NCI-H128 (cell line): ENCODE measurements around the gene MATK.
A peak's percentile ranks its signal among the peaks of the same experiment; 100 is the strongest.
"Not testable (repeated sequence)": the region's sequence is repeated elsewhere in the genome, so short reads cannot be mapped to it uniquely, and the experiment has no call there.

Source experiments
- DNase-seq: peaks from one replicate; lab custom pipeline; 2025; ENCODE audit not compliant: unreplicated experiment; lab: John Stamatoyannopoulos, UW

Gene MATK

DNA sequence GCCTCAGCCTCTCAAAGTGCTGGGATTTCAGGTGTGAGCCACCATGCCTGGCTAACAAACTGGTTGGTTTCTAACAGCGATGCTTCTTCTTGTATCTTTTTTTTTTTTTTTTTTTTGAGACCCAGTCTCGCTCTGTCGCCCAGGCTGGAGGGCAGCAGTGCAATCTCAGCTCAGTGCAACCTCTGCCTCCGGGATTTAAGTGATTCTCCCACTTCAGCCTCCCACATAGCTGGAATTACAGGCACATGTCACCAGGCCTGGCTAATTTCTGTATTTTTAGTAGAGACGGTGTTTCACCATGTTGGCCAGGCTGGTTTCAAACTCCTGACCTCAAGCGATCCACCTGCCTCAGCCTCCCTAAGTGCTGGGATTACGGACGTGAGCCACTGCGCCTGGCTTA, 30.0 kb upstream of the MATK start:
- not testable (repeated sequence) for DNase-seq

DNA sequence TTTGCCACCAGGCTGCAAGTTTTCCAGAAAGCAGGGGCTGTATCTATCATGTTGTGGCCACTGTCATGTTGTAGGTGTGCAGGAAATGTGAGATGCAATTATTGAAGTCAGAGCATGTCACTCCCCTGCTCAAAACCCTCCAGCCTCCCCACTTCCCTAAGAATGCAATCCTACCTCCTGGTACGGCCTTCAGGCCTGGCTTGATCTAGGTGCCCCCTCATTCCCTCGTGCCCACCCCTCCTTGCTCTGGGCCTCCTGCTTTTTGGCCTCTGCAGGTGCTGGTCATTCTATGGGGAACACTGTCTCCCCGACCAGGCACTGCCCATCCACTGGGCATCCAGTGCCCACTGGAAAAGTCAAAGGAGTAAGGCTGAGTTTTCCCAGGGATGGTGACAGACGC, 28.5 kb upstream of the MATK start:
- no peak for DNase-seq

DNA sequence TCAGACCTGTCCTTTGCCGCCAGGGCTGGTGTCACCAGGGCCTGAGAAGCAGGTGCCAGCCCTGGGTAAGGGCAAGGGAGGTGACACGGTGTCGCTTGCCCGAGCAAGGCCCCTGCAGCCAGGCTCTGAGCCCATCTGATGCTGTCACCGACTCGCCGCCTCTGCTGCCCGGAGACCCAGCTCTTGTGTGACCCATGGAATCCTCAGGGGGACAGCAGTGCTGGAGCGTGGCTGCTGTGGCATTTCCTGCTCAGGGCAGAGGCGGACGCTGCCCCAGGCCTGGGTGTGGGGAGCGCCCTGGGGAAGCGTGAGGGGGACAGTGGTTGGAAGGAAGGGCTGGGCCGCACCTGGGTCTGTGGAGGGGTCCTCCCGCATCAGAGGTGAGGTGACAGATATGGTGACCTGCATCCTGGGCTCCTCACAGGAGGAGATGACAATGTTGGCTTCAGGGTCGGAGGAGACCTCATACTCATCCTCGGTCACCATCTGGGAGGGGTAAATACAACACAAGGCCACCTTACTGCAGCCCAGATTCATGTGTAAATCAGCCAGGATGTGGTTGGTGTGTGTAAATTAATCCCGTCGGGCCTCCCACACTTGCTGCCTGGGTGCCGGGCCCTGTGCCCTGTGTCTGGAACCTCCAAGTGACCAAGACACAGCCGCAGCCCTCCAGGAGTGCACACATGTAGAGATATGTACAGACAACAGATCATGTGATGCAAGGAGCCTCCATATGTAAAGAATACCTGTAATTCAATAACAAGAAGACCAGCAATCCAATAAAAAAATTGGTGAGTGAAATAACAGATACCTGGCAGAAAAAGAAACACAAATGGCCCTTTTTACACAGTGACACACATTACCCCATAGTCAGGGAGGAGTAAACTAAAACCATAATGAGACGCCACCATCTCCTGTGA, 27.6 kb upstream of the MATK start:
- no peak for DNase-seq

DNA sequence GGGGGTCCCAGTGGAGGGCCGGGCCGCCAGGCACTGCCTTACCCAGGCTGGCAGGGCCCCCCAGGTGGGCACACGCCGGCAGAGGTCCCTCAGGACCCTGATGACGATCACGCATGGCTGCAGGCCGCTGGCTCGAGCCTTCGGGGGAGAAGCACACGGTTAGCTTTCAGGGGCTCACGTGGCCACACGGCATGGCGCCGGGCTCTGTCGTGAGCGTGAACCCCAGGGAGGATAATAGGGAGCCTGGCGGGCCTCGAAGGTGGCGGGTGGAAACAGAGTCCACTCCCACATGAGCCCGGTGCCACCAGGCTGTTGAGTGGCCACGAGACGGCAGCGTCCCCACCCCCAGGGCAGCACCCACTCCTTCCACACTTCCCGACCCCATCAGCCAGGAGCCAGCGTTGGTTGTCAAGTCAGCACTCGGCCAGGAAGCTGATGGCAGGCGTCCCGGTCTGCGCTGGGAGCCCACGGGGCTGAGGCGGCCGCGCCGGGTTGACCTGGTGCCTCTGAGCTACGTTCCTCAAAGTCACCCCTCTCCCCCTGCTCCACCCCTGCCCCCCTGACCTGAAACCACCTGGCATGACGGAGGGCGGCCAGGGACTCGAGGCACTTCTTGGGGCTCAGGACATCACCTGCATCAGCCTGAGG, 24.7 kb upstream of the MATK start:
- DNase-seq: no peak

DNA sequence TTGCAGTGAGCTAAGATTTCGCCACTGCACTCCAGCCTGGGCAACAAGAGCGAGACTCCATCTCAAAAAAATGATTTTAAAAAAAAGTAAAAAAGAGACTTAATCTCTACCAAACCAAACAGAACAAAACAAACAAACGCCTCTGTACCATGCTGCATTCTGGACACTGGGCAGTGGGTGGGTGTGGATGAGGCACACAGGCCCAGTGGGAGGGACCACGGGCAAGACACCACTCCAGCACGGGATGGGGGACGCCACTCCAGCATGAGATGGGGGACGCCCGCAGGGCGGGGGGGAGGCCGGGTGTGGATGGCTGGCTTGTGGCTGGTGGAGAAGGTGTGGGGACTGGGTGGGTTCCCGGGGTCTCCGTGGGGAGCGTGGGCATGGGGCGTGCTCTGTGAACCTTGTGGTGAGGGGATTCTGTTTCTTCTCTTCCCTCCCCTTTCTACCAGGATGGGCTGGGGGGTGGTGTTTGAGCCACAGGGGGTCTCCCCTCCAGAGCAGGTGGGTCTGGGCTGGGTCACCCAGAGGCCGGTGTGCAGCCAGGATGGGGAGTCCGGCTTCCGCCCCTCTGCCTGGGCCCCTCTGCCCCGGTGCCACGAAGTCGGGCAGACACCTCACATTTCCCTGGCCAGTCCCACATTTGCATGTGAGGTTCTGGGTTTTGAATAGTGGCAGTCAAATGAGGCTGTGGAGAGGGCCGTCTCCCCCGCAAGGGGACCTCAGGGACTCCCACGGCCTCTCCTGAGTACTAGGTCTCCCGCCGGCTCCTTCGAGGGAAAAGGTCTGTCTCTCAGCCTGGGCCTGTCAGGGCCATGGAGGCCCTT, 23.9 kb upstream of the MATK start:
- no peak for DNase-seq

DNA sequence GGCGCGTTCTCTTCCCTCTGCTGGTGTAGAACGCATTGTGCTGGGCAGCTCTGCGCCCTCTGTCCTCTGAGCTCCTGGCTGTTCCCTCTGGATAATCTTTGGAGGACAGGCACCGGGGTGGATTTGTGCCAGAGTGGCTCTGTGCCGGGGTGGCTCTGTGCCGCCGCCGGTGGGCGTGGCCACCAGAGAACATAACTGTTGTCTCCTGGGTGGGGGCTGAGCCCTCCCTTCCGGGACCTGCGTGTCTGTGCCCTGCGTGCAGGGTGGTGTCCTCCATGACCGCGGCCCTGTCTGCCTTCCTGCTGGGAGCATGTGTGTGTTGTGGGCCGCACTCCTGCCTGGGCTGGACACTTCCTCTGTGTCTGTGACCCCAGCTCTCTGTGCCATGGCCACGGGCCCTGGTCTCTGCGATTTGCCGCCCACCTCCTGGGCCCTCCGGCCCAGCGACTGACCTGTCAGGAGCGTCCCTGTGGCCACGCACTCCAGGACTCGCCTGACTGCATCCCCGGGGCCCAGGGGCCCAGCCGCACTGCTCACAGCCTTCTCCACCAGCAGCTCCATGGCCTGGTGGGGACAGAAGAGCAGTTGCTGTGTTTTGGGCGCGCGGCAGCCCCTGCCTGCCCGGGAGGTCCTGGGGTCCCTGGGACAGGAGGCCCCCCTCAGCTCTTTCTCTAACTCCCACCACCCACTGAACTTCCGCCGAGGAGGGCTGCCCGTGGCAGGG, 22.4 kb upstream of the MATK start:
- no peak for DNase-seq

DNA sequence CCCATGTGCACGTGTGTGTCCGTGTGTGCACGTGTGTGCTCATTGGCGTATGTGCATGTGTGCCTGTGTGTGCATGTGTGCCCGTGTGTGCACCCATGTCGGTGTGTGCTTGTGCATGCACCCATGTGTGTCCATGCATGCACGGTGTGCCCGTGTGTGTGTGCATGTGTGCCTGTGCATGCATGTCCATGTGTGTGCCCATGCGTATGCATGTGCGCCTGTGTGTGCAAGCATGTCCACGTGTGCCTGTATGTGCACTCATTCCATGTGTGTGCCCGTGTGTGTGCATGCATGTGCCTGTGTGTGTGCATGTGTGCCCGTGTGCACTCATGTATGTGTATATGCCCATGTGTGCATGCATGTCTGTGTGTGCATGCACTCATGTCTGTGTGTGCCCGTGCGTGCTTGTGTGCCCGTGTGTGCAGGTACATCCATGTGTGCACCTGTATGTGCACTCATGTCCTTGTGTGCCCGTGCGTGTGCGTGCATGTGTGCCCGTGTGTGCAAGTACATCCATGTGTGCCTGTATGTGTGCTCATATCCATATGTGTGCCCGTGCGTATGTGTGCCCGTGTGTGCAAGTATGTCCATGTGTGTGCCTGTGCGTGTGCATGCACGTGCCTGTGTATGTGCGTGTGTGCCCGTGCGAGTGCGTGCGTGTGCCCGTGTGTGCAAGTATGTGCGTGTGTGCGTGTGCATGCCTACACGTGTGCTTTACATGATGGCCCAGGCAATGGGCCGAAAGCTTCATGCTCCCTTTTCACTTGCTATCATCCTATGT, 21.6 kb upstream of the MATK start:
- DNase-seq: no peak

DNA sequence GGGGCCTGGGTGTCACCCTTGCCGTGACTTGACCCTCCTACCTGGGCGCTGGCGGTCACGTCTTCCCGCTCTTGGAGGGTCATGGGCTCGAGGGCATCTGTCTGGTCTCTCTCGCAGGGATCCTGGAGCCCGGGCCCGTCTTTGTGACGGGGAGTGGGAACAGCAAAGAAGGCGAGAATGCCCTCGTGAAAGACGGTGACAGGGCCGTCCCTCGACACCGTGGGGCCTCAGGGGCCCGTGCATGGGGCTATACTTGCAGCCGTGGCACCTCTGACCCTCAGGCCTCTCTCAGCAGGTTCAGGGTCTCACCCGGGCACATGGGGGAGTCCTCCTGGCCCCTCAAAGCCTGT, 20.9 kb upstream of the MATK start:
- DNase-seq: no peak

DNA sequence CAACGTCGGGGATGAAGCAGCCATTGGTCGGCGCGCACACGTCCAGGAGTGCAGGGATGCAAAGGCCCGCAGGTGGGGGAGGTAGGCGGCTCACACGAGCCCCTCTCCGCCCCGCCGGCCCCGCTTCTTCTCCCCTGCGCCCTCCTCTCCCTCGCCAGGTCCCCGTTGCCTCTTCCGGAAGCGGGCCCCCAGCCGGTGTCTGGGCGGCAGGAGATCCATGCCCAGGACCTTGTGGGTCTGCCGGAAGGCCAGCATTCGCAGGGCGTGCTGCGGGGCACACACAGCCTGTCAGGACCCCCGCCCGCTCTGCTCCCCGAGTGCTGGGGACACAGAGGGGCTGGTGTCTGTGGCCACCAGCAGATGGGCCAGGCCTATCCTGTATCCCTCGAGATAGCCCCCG, 19.7 kb upstream of the MATK start:
- DNase-seq: no peak

DNA sequence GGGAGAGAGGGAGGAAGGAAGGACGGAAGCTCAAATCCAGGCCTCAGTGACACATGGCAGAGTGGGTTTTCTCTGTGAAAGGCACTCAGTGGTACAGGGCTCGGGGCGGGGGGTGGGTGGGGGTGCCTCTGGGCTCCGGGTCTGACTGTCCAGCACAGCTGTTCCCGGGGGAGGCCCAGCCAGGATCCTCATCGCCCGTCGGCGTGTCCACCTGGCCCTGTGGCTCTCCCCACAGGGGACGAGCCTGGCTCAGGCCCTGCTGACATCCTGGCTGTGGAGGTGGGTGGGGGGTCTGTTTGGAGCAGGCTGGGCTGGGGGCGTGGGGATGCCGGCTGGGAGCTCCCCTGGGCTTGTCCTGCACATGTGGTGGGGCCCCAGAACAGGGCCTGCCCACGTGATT, 18.2 kb upstream of the MATK start:
- no peak for DNase-seq

DNA sequence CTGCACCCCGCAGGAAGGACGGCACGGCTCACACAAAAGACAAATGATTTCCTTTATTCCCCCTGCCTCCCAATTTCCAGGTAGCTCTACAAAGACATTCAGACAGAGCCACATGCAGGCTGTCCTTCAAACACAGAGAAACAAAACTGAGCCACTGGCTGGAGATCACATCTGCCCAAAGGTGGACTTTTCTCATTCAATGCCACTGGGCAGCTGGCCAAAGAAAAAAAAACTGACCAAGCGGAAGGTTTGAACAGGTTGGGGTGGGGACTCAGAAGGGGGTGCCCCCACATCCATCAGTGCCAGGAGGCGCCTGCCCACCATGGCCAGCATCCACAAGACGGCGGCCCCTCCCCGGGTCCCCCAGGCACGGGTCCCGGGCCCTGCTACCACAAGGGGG, 17.8 kb upstream of the MATK start:
- no peak for DNase-seq

DNA sequence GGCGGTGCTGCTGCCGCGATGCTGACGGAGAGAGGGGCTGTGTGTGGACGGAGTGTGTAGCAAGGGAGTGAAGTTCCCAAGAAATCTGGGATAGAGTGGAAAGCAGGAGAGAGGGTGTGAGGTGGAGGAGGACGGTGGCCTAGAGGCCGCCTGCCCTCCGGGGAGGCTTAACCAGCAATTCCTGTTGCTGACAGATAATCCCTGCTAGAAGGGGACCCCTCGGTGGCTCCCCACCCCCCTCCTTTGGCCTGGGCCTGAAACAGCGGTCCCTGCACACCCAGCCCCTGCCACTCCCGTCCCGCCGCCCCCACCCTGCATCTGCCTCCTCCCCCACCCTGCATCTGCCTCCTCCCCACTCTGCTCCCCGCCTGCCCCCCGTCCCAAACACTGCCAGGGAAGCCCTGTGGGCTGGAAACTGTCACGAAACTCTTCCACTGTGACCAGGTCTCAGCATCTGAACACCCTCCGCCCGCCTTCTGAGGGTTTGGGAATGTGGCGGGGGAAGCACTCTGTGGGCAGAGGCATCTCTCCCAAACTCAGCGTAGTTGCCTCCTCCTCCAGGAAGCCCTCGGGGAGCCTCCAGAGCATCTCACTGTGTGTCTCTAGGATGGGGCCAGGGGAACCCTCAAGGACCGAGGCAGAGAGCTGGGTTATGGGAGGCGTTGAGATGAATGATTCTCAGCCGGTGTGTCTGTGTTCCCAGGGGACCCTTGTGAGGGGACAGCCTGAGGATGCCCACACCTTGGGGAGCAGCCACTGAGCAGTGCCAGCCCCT, 17.1 kb upstream of the MATK start:
- DNase-seq: no peak

DNA sequence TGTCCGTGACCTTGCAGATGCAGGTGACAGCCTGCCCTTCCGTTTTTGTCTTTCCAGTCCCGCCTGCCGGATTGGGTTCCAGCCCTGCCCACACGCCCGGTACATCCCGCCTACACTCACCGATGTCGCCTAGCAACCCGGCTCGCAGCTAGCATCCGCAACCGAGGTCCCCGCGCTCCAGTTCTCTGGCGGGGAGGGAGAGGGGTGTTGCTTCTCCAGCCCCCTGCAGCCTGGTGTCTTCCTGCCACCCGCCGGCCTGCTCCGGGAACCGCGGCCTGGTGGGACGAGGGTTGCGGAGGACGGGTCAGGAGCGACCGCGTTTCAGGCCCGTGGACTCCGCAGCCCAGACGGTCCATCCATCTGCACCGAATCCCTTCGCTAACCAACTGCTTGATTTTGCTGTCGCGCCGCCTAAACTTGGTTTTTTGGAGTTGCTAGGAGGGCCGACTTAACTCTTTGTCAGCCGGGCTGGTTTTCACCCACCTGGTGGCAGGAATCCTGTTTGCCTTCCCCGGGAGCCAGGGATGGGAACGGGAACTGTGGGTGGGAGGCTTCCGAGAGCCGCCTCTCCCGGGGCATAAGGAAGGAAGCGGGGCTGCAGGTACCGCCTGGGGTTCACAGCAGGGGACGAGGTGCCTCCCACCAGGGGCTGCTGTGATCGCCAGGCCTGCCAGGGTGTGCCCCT, 15.4 kb upstream of the MATK start:
- peak; percentile 43 for DNase-seq

DNA sequence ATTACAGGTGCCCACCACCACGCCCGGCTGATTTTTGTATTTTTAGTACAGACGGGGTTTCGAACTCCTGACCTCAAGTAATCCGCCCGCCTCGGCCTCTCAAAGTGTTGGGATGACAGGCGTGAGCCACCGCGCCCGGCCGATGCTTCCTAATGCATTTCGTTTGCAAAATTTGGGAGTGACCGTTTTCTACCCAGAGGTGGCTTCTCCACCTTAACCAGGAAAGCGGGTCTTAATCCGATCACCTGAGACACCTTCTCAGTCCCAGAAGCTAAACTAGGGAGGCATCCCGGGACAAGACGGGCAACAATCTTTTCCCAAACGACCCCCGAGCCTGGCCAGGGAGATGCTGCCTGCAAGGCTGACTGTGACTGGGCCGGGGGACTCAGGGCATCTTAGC, 14.8 kb upstream of the MATK start:
- no peak for DNase-seq

DNA sequence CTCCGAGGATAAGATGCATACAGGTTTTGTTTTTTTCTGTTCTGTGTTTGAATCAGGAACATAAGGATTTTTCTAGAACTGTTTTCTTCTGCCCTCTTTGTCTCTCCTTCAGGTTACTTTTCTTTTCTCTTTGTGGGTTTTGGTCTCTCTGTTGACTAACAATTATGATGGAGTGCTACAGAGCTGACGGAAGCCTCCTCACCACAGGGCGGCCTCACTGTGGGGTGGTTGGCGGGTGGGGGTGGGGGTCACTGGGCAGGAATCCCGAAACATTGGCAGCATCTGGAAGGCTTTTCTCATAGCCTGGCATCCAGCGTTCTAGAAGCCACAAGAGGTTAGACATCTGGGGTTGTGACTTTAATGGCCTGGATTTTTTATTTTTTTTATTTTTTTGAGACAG, 12.0 kb upstream of the MATK start:
- DNase-seq: no peak

DNA sequence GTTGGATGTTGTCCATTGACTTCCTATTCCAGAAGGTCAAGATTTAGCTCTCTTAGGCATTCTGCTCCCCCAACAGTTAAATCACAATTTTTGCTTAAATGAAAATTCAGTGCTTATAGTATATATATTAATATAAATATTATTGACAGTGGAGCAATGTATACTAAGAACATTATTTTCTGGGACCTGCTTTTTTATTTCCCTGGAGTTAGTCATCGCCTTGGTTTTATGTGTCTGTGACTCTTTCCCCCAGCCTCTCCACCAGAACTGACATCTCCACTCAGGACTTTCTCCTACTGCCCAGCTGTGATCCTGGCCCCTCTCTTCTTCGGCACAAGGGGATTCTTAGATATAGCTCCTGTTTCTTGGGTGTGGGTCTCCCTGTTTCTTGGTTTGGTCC, 10.2 kb upstream of the MATK start:
- no peak for DNase-seq

DNA sequence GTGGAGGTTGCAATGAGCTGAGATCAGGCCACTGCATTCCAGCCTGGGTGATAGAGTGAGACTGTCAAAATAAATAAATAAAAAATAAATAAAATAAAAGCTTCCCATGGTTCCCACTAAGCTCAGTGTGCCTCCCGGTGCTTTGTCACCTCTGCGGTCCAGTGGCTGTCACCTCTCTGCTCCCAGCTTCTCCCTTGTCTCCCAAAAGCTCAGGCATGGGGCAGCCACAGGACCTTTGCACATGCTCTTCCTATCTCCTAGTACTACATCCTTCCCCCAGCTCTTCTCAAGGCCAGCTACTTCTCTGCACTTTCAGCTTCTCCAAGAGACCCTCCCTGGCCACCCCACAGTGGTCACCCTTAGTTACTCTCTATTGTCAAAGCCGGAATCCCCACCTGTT, 7.6 kb upstream of the MATK start:
- DNase-seq: no peak

DNA sequence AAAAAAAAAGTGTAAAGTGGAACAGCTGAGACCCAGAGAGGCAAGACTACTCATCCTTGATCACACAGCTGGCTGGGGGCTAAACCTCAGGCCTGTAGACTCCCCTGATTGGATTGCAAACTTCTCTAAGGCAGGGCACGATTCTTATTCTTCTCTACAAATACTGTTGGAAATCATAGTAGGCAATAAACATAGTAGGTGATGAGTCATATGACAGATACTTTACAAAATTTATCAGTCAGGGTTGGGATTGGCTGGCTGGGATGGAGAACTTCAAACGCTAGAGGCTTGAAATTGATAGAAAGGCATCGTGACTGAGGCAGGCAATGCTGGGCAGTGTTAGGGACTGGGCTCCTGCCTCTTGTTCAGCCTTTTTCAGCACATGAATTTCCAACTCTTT, 5.9 kb upstream of the MATK start:
- no peak for DNase-seq

DNA sequence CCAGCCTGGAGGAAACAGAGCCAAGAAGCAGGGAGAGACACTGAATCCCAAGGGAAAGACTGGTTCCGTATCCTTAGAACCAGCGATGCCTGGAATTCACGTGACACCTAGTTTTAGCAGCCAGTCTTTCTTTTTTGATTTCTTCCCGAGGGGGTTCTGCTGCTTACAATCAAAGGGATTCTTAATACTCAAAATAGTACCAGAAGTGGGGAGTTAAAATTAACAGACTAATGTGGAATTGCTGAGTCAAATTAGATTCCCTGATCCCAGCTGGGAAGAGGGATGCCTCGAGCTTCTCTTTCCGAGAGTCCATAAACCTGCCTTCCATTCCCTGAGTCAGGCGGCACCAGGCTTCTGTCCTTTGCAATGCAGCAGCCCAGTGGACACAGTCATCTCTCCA, 4.8 kb upstream of the MATK start:
- no peak for DNase-seq
